ENCODE data around the gene RAB23. TPM values are rescaled to one million over a fixed set of nuclear protein-coding genes. Genes with fewer than 3 reads are reported as not detected.

The RAB23 gene
- total RNA-seq, 6 experiments from 2014 or later, result 23.1 to 30.3 (median 28.9) TPM

GRCh38 chr6:57198926-57199636, 23.0 kb downstream of the RAB23 start:
- Mint-ChIP-seq H3K27me3 (ENCODE audit: insufficient read depth) (no peaks in the 10 kb centered on the region), H3K4me1 (ENCODE audit: low read depth) (peaks cover 34% of the 10 kb centered on the region), H3K9me3 (no peaks in the 10 kb centered on the region), H3K27ac (peak overlapping the region; percentile 27; the same call in 1 of the 2 replicates), H3K36me3 (ENCODE audit: low read depth) (peaks cover 30% of the 10 kb centered on the region; the same call in 1 of the 2 replicates), H3K4me3 (no peak overlapping the region)
- no peak for DNase-seq
- TF ChIP-seq CTCF (IDR thresholded peaks at IDR 0.05), result no peak

DNA sequence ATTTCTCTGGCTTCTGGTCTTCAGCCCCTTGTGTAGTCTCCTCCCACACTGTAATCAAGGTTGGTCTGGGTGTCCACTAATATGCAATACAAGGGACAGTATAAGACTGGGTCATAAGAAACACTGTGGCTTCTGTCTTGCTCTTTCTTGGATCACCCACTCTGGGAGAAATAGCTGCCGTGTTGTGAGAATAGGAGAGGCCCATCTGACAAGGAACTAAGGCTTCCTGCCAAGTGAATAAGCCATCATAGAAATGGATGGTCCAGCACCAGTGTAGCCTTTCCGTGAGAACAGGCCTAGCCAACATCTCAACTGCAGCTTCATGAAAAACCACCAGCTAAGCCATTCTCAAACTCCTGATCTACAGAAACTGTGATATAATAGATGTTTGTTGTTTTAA, 26.6 kb downstream of the RAB23 start:
- H3K4me1 Mint-ChIP-seq (ENCODE audit: low read depth), result peaks cover 46% of the 10 kb centered on the region
- DNase-seq, result no peak
- no peaks in the 10 kb centered on the region for H3K27me3 Mint-ChIP-seq (ENCODE audit: insufficient read depth)
- TF ChIP-seq CTCF (IDR thresholded peaks at IDR 0.05), result no peak
- H3K27ac Mint-ChIP-seq, result peak overlapping the region; percentile 27; the same call in 1 of the 2 replicates
- no peaks in the 10 kb centered on the region for H3K9me3 Mint-ChIP-seq
- peaks cover 37% of the 10 kb centered on the region for H3K36me3 Mint-ChIP-seq (ENCODE audit: low read depth)
- H3K4me3 Mint-ChIP-seq, result no peak overlapping the region

GRCh38 chr6:57193177-57193576, 28.9 kb downstream of the RAB23 start:
- Mint-ChIP-seq H3K36me3 (ENCODE audit: low read depth) (peaks cover 37% of the 10 kb centered on the region), H3K27me3 (ENCODE audit: insufficient read depth) (no peaks in the 10 kb centered on the region; the same call in 1 of the 2 replicates), H3K9me3 (no peaks in the 10 kb centered on the region), H3K4me1 (ENCODE audit: low read depth) (peaks cover 37% of the 10 kb centered on the region), H3K27ac (peak overlapping the region; percentile 45; the same call in 1 of the 2 replicates), H3K4me3 (no peak overlapping the region)
- TF ChIP-seq CTCF (IDR thresholded peaks at IDR 0.05), result no peak
- no peak for DNase-seq

- H3K27ac Mint-ChIP-seq, result 0 out of 2 replicates have a peak overlapping the region, but pooled peaks have one; percentile 37
- H3K9me3 Mint-ChIP-seq, result no peaks in the 10 kb centered on the region
- H3K36me3 Mint-ChIP-seq (ENCODE audit: low read depth), result peaks cover 33% of the 10 kb centered on the region
- H3K4me3 Mint-ChIP-seq, result no peak overlapping the region
- peak; percentile 77 for TF ChIP-seq CTCF (IDR thresholded peaks at IDR 0.05)
- peak; percentile 37 for DNase-seq
- no peaks in the 10 kb centered on the region; the same call in 1 of the 2 replicates for H3K27me3 Mint-ChIP-seq (ENCODE audit: insufficient read depth)
- peaks cover 33% of the 10 kb centered on the region for H3K4me1 Mint-ChIP-seq (ENCODE audit: low read depth)
Observed at GRCh38 chr6:57190140-57190539, 32.0 kb downstream of the RAB23 start.

- H3K9me3 Mint-ChIP-seq, result no peaks in the 10 kb centered on the region
- no peaks in the 10 kb centered on the region; the same call in 1 of the 2 replicates for H3K27me3 Mint-ChIP-seq (ENCODE audit: insufficient read depth)
- H3K36me3 Mint-ChIP-seq (ENCODE audit: low read depth), result peaks cover 61% of the 10 kb centered on the region
- DNase-seq, result no peak
- H3K4me3 Mint-ChIP-seq, result no peak overlapping the region
- H3K27ac Mint-ChIP-seq, result peak overlapping the region; percentile 48
- TF ChIP-seq CTCF (IDR thresholded peaks at IDR 0.05), result no peak
- peaks cover 59% of the 10 kb centered on the region for H3K4me1 Mint-ChIP-seq (ENCODE audit: low read depth)
Observed at GRCh38 chr6:57183336-57183735, 38.8 kb downstream of the RAB23 start.
